Measurements from ENCODE around the gene POF1B.
"Not testable (repeated sequence)": the region's sequence is repeated elsewhere in the genome, so short reads cannot be mapped to it uniquely, and the experiment has no call there.

- not testable (repeated sequence) for TF ChIP-seq REST (IDR thresholded peaks at IDR 0.05; ENCODE audit: insufficient replicate concordance, low read depth); CTCF (IDR thresholded peaks at IDR 0.05; ENCODE audit: insufficient read depth, low read length)
Observed at GRCh38 chrX:85311348-85311747, 68.1 kb downstream of the POF1B start.

Data from HL-60 (cell line).